GM12878 (cell line): ENCODE measurements around the gene NAPEPLD. TPM values are rescaled to one million over a fixed set of nuclear protein-coding genes. Genes with fewer than 3 reads are reported as not detected.
"Not testable (repeated sequence)": the region's sequence is repeated elsewhere in the genome, so short reads cannot be mapped to it uniquely, and the experiment has no call there.

ENCODE experiments used
- ATAC-seq: fragments of 200-7000 bp; cut with Tn5 transposase; 3 replicates; pipeline ENCODE4 v1.9.1; 2020; ENCODE audit warnings: mild to moderate bottlenecking, moderate library complexity
- BruUV-seq: library from RNA; stranded (reverse); fragments of 400-500 nt; replicated peaks from 2 replicates; lab custom pipeline; 2021; lab: Mats Ljungman, UMichigan
- CTCF ChIA-PET: fragments of 300-600 bp; sonication (Branson Sonifier 250); formaldehyde crosslinking; extraction: SDS; loops from one replicate; lab custom pipeline; 2021; ENCODE audit warnings: inconsistent platforms; lab: Yijun Ruan, JAX
- POLR2A ChIA-PET: fragments of 350-600 bp; formaldehyde crosslinking; extraction: SDS; loops from one replicate; lab custom pipeline; 2021; ENCODE audit warnings: inconsistent platforms; lab: Charles Lee
- RAD21 ChIA-PET: fragments of 300-600 bp; sonication (Branson Sonifier 250); formaldehyde crosslinking; loops from one replicate; lab custom pipeline; 2023; ENCODE audit warnings: antibody characterized with exemption; ENCODE audit not compliant: unreplicated experiment; lab: Charles Lee
- SMC1A ChIA-PET: fragments of 300-600 bp; sonication (Branson Sonifier 250); formaldehyde crosslinking; loops from one replicate; lab custom pipeline; 2023; ENCODE audit not compliant: unreplicated experiment, uncharacterized antibody; lab: Charles Lee
- DNase-seq: peaks from one replicate; pipeline ENCODE4 v3.0.0-alpha.2; 2011; ENCODE audit warnings: low read depth, low spot score
- FAIRE-seq: peaks from 3 replicates; lab custom pipeline; 2011; peaks lifted over from hg19 to GRCh38; lab: Jason Lieb, UNC
- H2AFZ ChIP-seq: 2 replicates; pipeline ENCODE4 v1.6.0; 2011; ENCODE audit warnings: low read depth, low read length, control low read depth; ENCODE audit not compliant: control insufficient read depth
- H3K27ac ChIP-seq: 2 replicates; pipeline ENCODE4 v1.5.1; 2011; ENCODE audit warnings: control low read depth; ENCODE audit not compliant: control insufficient read depth, insufficient read depth
- H3K27me3 ChIP-seq, 2 experiments: replicated peaks in 1 of 2; 2 replicates each; pipeline versions ENCODE4 v1.6.0 to v1.6.1; 2011; ENCODE audit warnings: low read length in 1 of 2; ENCODE audit not compliant: control insufficient read depth in 2 of 2, insufficient read depth in 2 of 2
- H3K36me3 ChIP-seq, 2 experiments: 2 replicates each; pipeline ENCODE4 v1.5.1; 2011; ENCODE audit warnings: low read length in 1 of 2; ENCODE audit not compliant: control insufficient read depth in 2 of 2, insufficient read depth in 2 of 2
- H3K4me1 ChIP-seq: 2 replicates; pipeline ENCODE4 v1.6.1; 2011; ENCODE audit warnings: mild to moderate bottlenecking, low read length, moderate library complexity, mixed read lengths; ENCODE audit not compliant: control insufficient read depth, insufficient read depth
- H3K4me2 ChIP-seq: 2 replicates; pipeline ENCODE4 v1.6.0; 2011; ENCODE audit warnings: control low read depth; ENCODE audit not compliant: control insufficient read depth, insufficient read depth
- H3K4me3 ChIP-seq: fragments of 200-600 bp; sonication (generic); 2 replicates; pipeline ENCODE4 v1.5.1; 2016
- H3K79me2 ChIP-seq: 2 replicates; pipeline ENCODE4 v1.6.0; 2011; ENCODE audit warnings: low read length; ENCODE audit not compliant: control insufficient read depth, insufficient read depth
- H3K9ac ChIP-seq: 2 replicates; pipeline ENCODE4 v1.8.0; 2011; ENCODE audit warnings: low read length, control low read depth, mixed read lengths; ENCODE audit not compliant: control insufficient read depth, insufficient read depth
- H3K9me3 ChIP-seq: replicated peaks from 3 replicates; pipeline ENCODE4 v1.5.1; 2011; ENCODE audit warnings: mild to moderate bottlenecking, low read length; ENCODE audit not compliant: control insufficient read depth, insufficient read depth
- H4K20me1 ChIP-seq: 2 replicates; pipeline ENCODE4 v1.6.0; 2011; ENCODE audit not compliant: control insufficient read depth, insufficient read depth
- PAX8 ChIP-seq: fragments of 450-650 bp; IDR thresholded peaks from 2 replicates; pipeline ENCODE4 v1.6.1; 2017; ENCODE audit warnings: mild to moderate bottlenecking, moderate library complexity
- WGBS: methylation state at CpG from one replicate; pipeline ENCODE4 v1.1.6; 2016; ENCODE audit warnings: low lambda C conversion rate; ENCODE audit not compliant: insufficient replicate concordance, insufficient coverage; ENCODE audit errors: missing lambda C conversion rate; 5-methylcytosine and 5-hydroxymethylcytosine counted together
- in situ Hi-C: fragments of 300-500 bp; cut with MboI; formaldehyde crosslinking; loops from 9 replicates; pipeline ENCODE4 v1.14.3; 2018; ENCODE audit warnings: mixed read lengths
- intact Hi-C: fragments of 100-400 bp; cut with micrococcal nuclease; formaldehyde crosslinking; loops from one replicate; pipeline ENCODE4 v1.14.2; 2022; ENCODE audit not compliant: unreplicated experiment
- polyA plus RNA-seq, 11 experiments: library from polyadenylated mRNA; depleted of rRNA in 4 of 11; unstranded in 6 of 11; stranded (reverse) in 5 of 11; fragments of >200 nt; fragmentation: Nextera tagmentation in 4 of 11; fragmentation: Illumina TruSeq in 1 of 11; extraction: Ambion mirVana in 4 of 11; extraction: Trizol in 1 of 11; gene quantifications; 1 replicate in 1 of 11; 2 replicates in 10 of 11; pipeline versions ENCODE4 v1.2.1 to v1.2.3, GENCODE V29; 2011 to 2016; ENCODE audit warnings: inconsistent platforms in 2 of 11, missing spikeins in 2 of 11, low read depth in 1 of 11
- total RNA-seq, 4 experiments: library from RNA; depleted of rRNA in 3 of 4; stranded (reverse); fragments of >200 nt in 3 of 4; fragmentation: Illumina TruSeq in 1 of 4; extraction: Trizol in 1 of 4; gene quantifications; 2 replicates each; pipeline versions ENCODE4 v1.2.1 to v1.2.3, GENCODE V29; 2013 to 2021

NAPEPLD gene
- total and polyA plus RNA-seq, 10 of the 15 experiments (the other 5 are each of a cell fraction or from before 2014, with no cell fraction given): 6.0 to 16.2 (median 8.6) TPM

- TF ChIP-seq PAX8: no peak
Measured at GRCh38 chr7:103148994-103149807, at the start of gene NAPEPLD (continued).

- H3K79me2 ChIP-seq, FAIRE-seq, H3K36me3 ChIP-seq, H3K27me3 ChIP-seq, intact Hi-C loops, DNase-seq, H3K9ac ChIP-seq, BruUV-seq, H3K27ac ChIP-seq, SMC1A ChIA-PET, H3K4me1 ChIP-seq, H2AFZ ChIP-seq, ATAC-seq, RAD21 ChIA-PET, POLR2A ChIA-PET, H3K4me3 ChIP-seq, in situ Hi-C loops, H4K20me1 ChIP-seq, CTCF ChIA-PET, H3K9me3 ChIP-seq, H3K4me2 ChIP-seq: not testable (repeated sequence)
- 74% methylated on average over 3 of the region's 3 CpGs for WGBS
Measured at GRCh38 chr7:103198079-103198478, 49.2 kb upstream of the NAPEPLD start.

- H3K4me1 ChIP-seq, H3K36me3 ChIP-seq, H3K9ac ChIP-seq, H3K27ac ChIP-seq, SMC1A ChIA-PET, RAD21 ChIA-PET, ATAC-seq, H3K79me2 ChIP-seq, intact Hi-C loops, H2AFZ ChIP-seq, in situ Hi-C loops, H3K4me3 ChIP-seq, H4K20me1 ChIP-seq, FAIRE-seq, H3K9me3 ChIP-seq, CTCF ChIA-PET, H3K27me3 ChIP-seq, H3K4me2 ChIP-seq, POLR2A ChIA-PET, BruUV-seq, DNase-seq: not testable (repeated sequence)
- WGBS: 71% methylated on average over 4 of the region's 4 CpGs
Measured at GRCh38 chr7:103195364-103195763, 46.5 kb upstream of the NAPEPLD start.

GRCh38 chr7:103172415-103173146, 23.7 kb upstream of the NAPEPLD start:
- DNase-seq, H3K4me1 ChIP-seq, H3K9ac ChIP-seq, SMC1A ChIA-PET, H3K4me2 ChIP-seq, BruUV-seq, POLR2A ChIA-PET, H3K4me3 ChIP-seq, CTCF ChIA-PET, intact Hi-C loops, FAIRE-seq, H3K27me3 ChIP-seq, H3K27ac ChIP-seq, H3K9me3 ChIP-seq, in situ Hi-C loops, RAD21 ChIA-PET, H2AFZ ChIP-seq, H4K20me1 ChIP-seq, H3K79me2 ChIP-seq, H3K36me3 ChIP-seq, ATAC-seq: not testable (repeated sequence)
- 79% methylated on average over 7 of the region's 8 CpGs for WGBS
